Uterus (tissue), 4 donors: ENCODE measurements around the gene SLC25A52. TPM values are rescaled to one million over a fixed set of nuclear protein-coding genes. Genes with fewer than 3 reads are reported as not detected.

ENCODE experiments used
- DNase-seq, 2 donors: peaks; one replicate each; pipeline ENCODE4 v3.0.0-alpha.2; 2019 to 2020
- H3K27ac ChIP-seq, 2 donors: fragments of 200-600 bp; sonication (generic); 1 replicate in 1 of 2; 2 replicates in 1 of 2; pipeline ENCODE4 v1.5.1; 2016 to 2018
- H3K27me3 ChIP-seq, 2 donors: fragments of 200-600 bp; sonication (generic); one replicate each; pipeline ENCODE4 v1.5.1; 2018 to 2019; ENCODE audit warnings: control low read depth in 1 of 2
- H3K36me3 ChIP-seq, 2 donors: fragments of 200-600 bp; sonication (generic); one replicate each; pipeline ENCODE4 v1.5.1; 2019; ENCODE audit warnings: control low read depth in 1 of 2
- H3K4me1 ChIP-seq, 2 donors: fragments of 200-600 bp; sonication (generic); one replicate each; pipeline ENCODE4 v1.5.1; 2018 to 2019; ENCODE audit warnings: control low read depth in 1 of 2
- H3K4me3 ChIP-seq, 2 donors: fragments of 200-600 bp; sonication (generic); 1 replicate in 1 of 2; 2 replicates in 1 of 2; pipeline ENCODE4 v1.5.1; 2018 to 2019; ENCODE audit warnings: mild to moderate bottlenecking in 1 of 2
- H3K9me3 ChIP-seq, 2 donors: fragments of 200-600 bp; sonication (generic); one replicate each; pipeline ENCODE4 v1.5.1; 2019; ENCODE audit warnings: control low read depth in 1 of 2
- CTCF ChIP-seq, 4 experiments: fragments of 200-600 bp in 2 of 4; fragments of 450-650 bp in 2 of 4; sonication (generic) in 2 of 4; IDR thresholded peaks; one replicate each; pipeline ENCODE4 v1.5.1; 2016 to 2019; ENCODE audit warnings: antibody characterized with exemption in 4 of 4, mild to moderate bottlenecking in 2 of 4, moderate library complexity in 1 of 4
- POLR2A ChIP-seq, 2 donors: fragments of 450-650 bp; IDR thresholded peaks; one replicate each; pipeline ENCODE4 v1.6.1; 2016; ENCODE audit warnings: antibody characterized with exemption in 2 of 2, mild to moderate bottlenecking in 1 of 2, moderate library complexity in 1 of 2
- intact Hi-C: fragments of 100-400 bp; cut with DNase I; formaldehyde crosslinking; loops from one replicate; pipeline ENCODE4 v1.15.1; 2023; ENCODE audit warnings: low total_unique reads
- total RNA-seq, 4 donors: library from RNA; depleted of rRNA in 3 of 4; stranded (reverse); fragments of >200 nt in 3 of 4; gene quantifications; one replicate each; pipeline versions ENCODE4 v1.1.0 to v1.2.4, GENCODE V29; 2014 to 2023
- donor health status: DM: yes; HTN: yes; CAD: no.

SLC25A52 gene
- total RNA-seq, 4 donors from 2014 or later = not detected

- no peak overlapping the region for H3K4me3 ChIP-seq
- no peak for DNase-seq
- no peaks in the 10 kb centered on the region for H3K27me3 ChIP-seq
- H3K27ac ChIP-seq = no peak overlapping the region
- H3K36me3 ChIP-seq = no peaks in the 10 kb centered on the region
- intact Hi-C loops = no loop called here
- peaks cover 0 to 3% of the 10 kb centered on the region in 2 donors for H3K9me3 ChIP-seq
- TF ChIP-seq POLR2A (IDR thresholded peaks at IDR 0.05) (no peak), CTCF (IDR thresholded peaks at IDR 0.05) (no peak)
- no peaks in the 10 kb centered on the region for H3K4me1 ChIP-seq
Measured at GRCh38 chr18:31719363-31720006, 41.2 kb downstream of the SLC25A52 start.

- TF ChIP-seq POLR2A (IDR thresholded peaks at IDR 0.05) (no peak), CTCF (IDR thresholded peaks at IDR 0.05) (no peak)
- intact Hi-C loops = no loop called here
- no peak for DNase-seq
Measured at GRCh38 chr18:31718386-31718785, 42.3 kb downstream of the SLC25A52 start.

GRCh38 chr18:31716362-31716761, 44.3 kb downstream of the SLC25A52 start:
- TF ChIP-seq CTCF (IDR thresholded peaks at IDR 0.05) (no peak), POLR2A (IDR thresholded peaks at IDR 0.05) (no peak)

More at GRCh38 chr18:31718386-31718785, 42.3 kb downstream of the SLC25A52 start:
- no peak overlapping the region for H3K4me3 ChIP-seq
- no peaks in the 10 kb centered on the region for H3K36me3 ChIP-seq
- H3K27ac ChIP-seq = no peak overlapping the region
- no peaks in the 10 kb centered on the region for H3K4me1 ChIP-seq
- H3K27me3 ChIP-seq = no peaks in the 10 kb centered on the region
- H3K9me3 ChIP-seq = peaks cover 0 to 3% of the 10 kb centered on the region in 2 donors

GRCh38 chr18:31711365-31712172, 49.1 kb downstream of the SLC25A52 start:
- Histone ChIP-seq H3K9me3 (no peaks in the 10 kb centered on the region), H3K27ac (no peak overlapping the region), H3K36me3 (no peaks in the 10 kb centered on the region), H3K27me3 (no peaks in the 10 kb centered on the region), H3K4me3 (no peak overlapping the region), H3K4me1 (no peaks in the 10 kb centered on the region)
- TF ChIP-seq CTCF (IDR thresholded peaks at IDR 0.05) = no peak
- no peak for TF ChIP-seq POLR2A (IDR thresholded peaks at IDR 0.05)
- DNase-seq = no peak
- intact Hi-C loops = no loop called here

More at GRCh38 chr18:31716362-31716761, 44.3 kb downstream of the SLC25A52 start:
- H3K36me3 ChIP-seq = no peaks in the 10 kb centered on the region
- no peaks in the 10 kb centered on the region for H3K27me3 ChIP-seq
- peaks cover 0 to 3% of the 10 kb centered on the region in 2 donors for H3K9me3 ChIP-seq
- no peak overlapping the region for H3K4me3 ChIP-seq
- no peak overlapping the region for H3K27ac ChIP-seq
- intact Hi-C loops = no loop called here
- no peaks in the 10 kb centered on the region for H3K4me1 ChIP-seq
- DNase-seq = no peak

- no peaks in the 10 kb centered on the region for H3K4me1 ChIP-seq
- no peak overlapping the region for H3K27ac ChIP-seq
- H3K9me3 ChIP-seq = no peaks in the 10 kb centered on the region
- intact Hi-C loops = no loop called here
- H3K36me3 ChIP-seq = no peaks in the 10 kb centered on the region
- no peak overlapping the region for H3K4me3 ChIP-seq
- TF ChIP-seq POLR2A (IDR thresholded peaks at IDR 0.05) = no peak
- TF ChIP-seq CTCF (IDR thresholded peaks at IDR 0.05) = no peak
- DNase-seq = no peak
- no peaks in the 10 kb centered on the region for H3K27me3 ChIP-seq
Measured at GRCh38 chr18:31710826-31711225, 49.9 kb downstream of the SLC25A52 start.
